SK-N-DZ (cell line): Measurements from ENCODE around the gene INSM2. TPM values are rescaled to one million over a fixed set of nuclear protein-coding genes. Genes with fewer than 3 reads are reported as not detected.

Experiments used
- DNase-seq: peaks from one replicate; pipeline ENCODE4 v3.0.0-alpha.2; 2015; ENCODE audit warnings: low spot score
- polyA plus RNA-seq, 2 experiments: library from polyadenylated mRNA; depleted of rRNA; stranded (reverse); fragments of >200 nt; gene quantifications; 2 replicates each; pipeline ENCODE4 v1.2.3, GENCODE V29; 2014

Gene INSM2, protein sequence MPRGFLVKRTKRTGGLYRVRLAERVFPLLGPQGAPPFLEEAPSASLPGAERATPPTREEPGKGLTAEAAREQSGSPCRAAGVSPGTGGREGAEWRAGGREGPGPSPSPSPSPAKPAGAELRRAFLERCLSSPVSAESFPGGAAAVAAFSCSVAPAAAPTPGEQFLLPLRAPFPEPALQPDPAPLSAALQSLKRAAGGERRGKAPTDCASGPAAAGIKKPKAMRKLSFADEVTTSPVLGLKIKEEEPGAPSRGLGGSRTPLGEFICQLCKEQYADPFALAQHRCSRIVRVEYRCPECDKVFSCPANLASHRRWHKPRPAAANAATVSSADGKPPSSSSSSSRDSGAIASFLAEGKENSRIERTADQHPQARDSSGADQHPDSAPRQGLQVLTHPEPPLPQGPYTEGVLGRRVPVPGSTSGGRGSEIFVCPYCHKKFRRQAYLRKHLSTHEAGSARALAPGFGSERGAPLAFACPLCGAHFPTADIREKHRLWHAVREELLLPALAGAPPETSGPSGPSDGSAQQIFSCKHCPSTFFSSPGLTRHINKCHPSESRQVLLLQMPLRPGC
- 206 and 210 TPM in 2 replicates for polyA plus RNA-seq (2014; cell fraction: cytosol; rRNA removed)
- 271 and 351 TPM in 2 replicates for polyA plus RNA-seq (2014; cell fraction: nucleus; rRNA removed)

DNA sequence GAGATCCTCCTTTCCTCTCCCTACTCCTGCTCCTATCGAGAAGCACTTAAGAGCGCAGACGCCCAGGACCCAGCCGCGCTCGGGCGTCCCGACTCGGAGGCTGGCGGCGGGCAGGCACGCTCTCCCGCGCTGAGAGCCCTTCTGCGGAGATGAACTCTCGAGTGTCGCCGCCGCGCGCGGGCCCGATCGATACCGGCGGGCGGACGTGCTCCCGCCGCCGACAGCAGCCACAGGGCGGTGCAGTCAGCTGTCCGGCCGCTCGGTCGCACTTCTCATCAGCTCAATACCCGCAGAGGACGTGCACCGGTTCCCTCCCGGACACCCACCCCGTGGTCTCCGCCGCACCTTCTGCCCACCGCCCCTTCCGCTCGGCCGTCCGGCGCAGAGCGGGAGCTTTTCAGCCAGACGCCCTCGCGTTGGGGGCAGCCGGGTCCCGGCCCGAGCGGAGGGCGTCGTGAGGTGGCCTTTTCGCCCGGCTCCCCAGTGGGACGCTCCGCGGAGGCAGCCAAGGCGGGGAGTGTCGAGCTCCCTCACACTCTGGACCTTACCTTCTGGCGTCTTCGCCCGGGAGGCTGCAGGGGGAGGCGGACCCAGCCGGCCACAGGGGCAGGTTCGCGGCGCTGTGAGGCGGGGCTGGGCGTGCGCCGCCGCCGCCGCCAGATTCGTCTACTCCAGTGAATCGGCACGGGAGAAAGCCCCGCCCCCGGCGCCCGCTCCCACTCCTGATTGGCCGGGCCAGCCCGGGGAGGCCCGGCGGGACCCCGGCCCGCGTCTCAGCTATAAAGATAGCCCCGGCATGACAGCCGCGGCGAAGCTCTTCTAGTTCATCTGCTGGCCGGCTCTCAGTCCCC, at the start of gene INSM2:
Gene INSM2 (plus strand): TSS at position 808 of the 851 bp plus-strand sequence. CDS start 89 bp downstream, outside the sequence.
- peak; percentile 96 for DNase-seq

DNA sequence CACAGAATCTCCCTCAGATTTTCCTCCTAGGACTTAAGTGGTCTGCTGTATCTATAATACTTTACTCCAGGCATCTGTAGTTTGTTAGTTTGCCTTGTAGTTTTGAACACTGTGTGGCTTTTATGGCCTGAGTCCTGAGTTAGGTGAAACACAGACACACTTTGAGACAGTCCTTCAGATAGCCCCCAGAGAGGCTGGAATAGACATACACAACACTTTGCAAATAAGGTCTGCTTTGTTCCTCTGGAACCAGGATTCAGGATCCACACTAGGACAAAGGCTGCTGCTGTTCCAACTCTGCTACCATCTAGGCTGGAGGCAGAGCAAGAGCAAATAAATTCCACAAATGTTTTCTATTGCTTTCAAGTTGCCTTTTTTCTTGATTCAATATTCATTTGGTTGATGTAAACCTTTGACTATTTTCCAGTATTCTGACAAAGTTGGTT, 41.4 kb upstream of the INSM2 start:
- DNase-seq = no peak

DNA sequence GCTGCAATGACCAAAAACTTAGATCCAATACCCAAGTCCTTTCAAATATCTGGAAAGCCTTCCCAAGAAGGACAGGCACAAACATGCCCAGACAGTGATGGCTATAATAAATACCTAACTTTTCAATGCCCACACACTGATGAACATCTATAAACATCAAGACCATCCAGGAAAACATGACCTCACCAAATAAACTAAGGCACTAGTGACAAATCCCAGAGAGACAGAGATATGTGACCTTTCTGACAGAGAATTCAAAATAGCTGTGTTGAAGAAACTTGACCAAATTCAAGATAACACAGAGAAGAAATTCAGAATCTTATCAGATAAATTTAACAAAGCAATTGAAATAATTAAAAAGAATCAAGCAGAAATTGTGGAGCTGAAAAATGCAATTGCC, 38.7 kb upstream of the INSM2 start:
- DNase-seq = no peak

DNA sequence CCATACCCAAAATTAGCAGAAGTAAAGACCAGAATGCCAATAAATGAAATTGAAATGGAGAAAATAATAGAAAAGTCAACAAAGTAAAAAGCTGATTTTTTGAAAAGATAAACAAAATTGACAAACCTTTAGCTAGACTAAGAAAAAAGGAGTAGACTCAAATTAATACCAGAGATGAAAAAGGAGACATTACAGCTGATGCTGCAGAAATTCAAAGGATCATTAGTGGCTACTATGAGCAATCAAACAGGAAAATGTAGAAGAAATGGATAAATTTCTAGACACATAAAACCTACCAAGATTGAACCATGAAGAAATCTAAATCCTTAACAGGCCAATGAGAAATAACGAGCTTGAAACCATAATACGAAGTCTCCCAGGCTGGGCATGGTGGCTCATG, 34.8 kb upstream of the INSM2 start:
- DNase-seq = no peak

DNA sequence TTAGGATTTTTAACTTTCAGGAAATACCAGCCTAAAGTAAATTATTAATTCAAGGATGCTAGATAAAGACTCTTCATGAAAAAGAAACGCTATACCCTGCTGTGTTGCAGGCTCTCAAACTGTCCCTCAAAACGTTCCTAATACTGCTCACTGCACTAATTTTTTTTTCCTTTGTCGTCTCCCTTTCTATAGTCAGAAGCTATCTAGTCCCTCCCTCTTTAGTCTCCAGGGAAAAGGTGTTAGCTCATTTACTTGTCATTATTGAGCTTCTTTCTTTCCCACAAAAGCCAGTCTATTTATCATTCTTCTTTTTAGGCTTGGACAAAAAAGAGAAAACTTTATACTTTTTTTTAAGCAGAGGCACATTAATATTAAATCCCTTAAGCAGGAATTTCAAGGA, 30.3 kb upstream of the INSM2 start:
- DNase-seq = no peak

DNA sequence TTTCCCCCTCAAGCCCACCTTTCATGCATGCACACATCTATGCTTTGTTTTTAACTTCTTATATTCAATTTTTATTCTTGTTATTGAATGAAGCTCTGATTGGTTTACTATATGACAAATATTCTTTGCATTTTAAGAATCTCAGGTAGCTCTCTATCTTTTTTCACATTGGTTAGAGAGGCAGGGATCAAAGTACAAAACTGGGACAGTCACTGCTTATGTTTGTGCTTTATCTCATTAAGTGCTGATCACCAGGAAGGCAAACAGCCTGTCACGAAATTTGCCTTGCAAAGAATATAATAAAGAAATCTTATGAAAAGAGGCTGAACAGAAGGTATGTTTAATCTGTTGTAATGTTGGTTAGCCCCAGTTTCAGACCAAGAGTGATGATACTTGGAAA, 29.7 kb upstream of the INSM2 start:
- no peak for DNase-seq

DNA sequence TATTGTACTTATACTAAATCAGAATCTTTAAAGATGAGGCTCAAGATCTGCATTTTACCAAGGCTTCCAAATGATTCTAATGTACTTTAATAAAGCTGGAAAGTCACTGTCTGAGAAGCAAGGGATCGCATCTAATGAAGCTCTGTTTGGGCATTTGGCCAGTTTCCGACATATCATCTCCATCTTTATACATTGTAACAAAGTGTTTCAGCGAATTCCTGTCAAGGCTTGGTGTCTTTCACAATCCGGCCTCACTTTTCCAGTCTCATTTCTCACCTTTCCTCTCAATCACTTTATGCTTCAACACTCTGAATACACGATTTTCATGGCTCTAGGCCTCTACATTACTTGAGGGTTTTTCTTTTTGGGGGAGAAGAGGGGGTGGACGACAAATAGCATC, 27.5 kb upstream of the INSM2 start:
- no peak for DNase-seq

DNA sequence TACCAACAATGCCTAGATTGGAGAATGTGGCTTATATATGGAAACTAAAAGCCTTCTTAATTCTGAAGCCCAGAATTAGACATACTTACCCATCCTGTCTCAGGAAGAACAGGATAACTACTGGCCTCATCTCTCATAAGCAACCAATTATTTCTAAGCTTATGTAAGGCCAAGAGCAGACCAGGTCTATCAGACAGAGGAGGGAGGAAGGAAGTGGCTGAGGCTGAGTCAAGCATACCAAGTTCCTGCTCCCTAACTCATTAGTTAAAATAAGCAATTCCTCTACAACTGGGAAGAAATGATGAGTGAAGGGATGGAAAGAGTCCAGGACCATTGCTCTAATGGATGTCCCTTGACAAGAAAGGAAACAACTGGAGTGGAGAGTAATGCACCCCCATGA, 27.0 kb upstream of the INSM2 start:
- no peak for DNase-seq

DNA sequence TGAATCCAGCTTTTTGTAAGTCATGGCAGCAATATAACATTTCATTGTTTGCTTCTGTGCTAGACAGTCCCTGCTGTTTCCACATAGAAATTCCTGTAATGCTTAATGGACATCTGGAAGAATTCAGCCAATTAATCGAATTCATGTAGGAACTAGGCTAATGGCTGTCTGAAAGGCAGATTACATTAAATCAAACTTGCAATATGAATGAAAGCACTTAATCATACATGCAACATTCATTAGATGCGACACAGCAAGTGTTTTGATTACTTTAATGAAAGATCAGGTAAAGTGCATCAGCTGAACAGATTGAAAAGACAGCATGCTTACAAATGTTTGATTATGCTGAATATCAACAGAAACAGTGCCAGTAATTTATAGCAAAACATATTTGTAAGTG, 24.1 kb upstream of the INSM2 start:
- DNase-seq = no peak

DNA sequence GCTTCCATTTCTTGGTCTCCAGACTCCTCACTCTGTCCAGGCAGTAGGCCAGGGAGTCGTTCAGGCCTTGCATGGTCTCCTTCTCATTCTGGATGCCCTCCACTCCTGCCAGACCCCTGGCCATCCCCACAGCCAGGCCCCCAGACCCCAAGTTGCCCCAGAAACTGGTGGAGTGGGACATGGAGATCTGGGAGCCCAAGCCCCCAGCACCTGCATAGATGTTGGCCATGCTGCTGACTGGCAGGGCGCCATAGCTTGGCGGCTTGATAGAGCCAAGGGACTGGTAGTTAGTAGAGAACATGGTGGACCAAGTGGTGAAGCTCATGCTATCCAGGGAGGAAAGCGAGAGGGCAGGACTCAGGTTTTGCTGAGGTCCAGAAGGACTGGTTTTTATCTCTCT, 21.2 kb upstream of the INSM2 start:
- no peak for DNase-seq

DNA sequence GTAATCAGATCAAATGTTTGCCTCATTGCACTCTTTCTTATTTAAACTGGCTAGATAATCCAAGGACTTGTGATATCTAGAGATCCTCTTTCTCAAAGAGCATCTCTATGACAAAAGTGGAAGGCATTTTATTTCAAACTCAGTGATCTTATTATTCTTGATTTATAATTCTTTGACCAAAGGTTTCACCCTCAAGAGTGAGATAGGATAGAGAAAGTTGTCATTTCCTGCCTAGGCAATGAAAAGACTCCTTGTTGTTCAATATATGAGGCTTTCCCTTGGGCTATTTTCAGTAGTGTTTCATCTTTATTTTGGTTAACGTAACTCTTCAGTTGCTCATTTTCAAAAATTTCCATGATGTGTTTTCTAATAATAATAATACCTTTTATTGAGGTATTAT, 18.0 kb upstream of the INSM2 start:
- no peak for DNase-seq

DNA sequence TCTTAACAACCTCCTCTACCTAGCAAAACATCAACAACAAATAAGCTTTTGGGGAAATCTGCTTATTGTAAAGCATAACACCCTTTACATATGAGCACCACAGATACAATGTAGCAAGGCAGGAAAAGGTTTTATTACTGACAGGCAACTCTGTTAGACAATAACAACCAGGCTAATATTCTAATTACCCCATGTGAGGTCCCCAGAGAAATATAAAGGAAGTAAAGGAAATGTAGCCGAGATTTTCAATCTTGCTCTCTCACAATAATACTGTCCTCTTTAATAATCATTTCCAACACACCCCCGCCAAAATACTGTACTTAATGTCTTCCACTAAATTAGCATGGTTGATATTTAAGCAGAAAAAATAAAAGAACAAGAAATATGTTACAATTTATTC, 14.0 kb upstream of the INSM2 start:
- DNase-seq = no peak

DNA sequence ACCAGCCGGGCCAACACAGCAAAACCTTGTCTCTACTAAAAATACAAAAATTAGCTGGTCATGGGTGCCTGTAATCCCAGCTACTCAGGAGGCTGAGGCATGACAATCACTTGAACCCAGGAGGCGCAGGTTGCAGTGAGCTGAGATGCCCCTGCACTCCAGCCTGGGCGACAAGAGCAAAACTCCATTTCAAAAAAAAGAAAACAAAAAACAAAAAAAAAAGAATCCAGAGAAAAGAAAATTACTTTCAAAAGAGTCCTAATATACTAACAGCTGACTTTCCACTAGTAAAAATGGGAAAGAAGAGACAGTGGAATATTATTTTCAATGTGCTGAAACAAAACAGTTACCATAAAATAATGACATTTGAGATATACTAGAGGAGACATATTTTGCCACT, 8.3 kb upstream of the INSM2 start:
- no peak for DNase-seq

DNA sequence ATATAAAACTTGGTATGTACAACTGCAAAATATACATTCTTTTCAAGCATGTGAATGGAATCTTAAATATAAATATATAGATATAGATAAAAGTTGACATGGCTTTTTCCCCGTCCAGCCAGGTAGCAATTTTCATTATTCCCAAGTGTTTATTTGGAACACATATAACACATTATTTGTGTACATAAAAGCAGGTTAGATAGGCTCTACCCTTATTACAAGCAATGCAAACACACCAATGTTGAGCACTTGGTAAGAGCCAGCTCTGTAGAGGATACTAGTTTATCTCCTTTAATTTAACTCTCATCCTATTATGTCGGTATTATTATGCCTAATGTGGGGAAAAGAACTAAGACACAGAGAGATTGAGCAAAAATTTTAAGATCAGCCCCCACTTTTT, 7.0 kb upstream of the INSM2 start:
- DNase-seq = no peak

DNA sequence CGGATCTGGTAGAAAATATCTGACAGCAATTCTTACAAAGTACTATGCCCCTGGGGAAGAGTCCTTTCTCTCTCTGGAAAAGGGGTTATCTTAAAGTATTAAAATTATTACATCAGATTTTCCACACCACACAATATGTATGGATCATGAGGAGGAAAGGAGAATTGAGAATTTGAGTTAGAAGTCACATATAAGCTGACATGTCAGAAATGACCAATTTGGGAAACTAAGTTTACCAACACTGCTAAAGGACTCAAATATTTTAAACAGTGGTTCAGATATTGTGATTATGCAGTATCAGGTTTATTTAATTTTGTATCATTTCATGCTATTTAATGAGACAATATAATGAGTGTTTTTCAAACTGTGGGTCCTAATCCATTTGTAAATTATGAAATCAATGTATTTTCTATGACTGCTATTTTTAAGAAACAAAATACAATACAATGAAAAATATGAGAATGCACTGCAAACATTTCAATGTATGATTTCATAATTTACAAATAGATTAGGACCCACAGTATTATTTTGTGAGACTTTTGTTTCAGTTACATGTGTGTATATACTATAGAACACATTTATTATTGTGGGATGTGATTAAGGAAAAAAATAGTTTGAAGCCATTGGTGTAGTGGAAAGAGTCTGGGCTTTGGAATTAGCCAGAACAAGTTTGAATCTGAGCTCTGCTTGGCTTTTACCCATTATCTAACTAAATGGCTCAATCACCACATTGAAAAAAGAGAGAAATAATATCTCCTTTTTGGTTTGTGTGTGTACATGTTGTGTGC, 1.8 kb upstream of the INSM2 start:
- no peak for DNase-seq

DNA sequence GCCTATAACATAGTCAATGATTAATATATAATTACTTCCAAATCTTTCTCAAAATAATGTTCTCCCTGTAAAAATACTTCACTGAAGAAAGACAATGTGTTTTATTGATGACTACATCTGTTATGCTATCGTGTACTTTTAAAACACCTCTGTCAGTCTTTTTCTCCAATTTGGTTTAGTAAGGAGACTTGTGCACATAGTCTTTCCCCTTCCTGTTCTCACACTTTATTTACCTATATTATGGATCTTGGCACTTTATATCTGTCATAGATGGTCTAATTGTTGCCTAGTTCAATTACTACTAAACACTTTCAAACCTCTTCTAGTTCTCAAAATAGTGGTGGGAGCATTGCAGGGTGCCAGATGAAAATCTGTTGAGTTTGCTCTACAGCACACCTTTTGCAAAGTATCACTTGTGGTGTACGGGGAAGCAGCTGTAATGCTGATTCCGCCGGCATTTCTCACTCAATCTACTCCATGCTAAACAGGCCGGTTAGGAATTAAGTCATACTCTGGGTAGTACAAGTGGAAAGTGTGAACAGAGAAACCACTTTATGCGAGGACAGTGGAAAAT, 1.1 kb upstream of the INSM2 start:
- DNase-seq = no peak

DNA sequence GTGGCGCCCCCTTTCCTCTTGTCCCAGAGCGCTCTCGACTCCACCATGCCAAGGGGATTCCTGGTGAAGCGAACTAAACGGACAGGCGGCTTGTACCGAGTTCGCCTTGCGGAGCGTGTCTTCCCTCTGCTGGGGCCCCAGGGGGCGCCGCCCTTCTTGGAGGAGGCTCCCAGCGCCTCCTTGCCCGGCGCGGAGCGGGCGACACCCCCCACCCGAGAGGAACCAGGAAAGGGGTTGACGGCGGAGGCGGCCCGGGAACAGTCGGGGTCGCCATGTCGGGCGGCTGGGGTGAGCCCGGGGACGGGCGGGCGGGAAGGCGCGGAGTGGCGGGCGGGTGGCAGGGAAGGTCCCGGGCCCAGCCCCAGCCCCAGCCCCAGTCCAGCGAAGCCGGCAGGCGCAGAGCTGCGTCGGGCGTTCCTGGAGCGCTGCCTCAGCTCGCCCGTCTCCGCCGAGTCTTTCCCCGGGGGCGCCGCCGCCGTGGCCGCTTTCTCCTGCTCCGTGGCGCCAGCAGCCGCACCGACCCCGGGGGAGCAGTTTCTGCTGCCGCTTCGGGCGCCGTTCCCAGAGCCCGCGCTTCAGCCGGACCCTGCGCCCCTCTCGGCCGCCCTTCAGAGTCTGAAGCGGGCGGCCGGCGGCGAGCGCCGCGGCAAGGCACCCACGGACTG, 376 bp downstream of the INSM2 start:
- no peak for DNase-seq

DNA sequence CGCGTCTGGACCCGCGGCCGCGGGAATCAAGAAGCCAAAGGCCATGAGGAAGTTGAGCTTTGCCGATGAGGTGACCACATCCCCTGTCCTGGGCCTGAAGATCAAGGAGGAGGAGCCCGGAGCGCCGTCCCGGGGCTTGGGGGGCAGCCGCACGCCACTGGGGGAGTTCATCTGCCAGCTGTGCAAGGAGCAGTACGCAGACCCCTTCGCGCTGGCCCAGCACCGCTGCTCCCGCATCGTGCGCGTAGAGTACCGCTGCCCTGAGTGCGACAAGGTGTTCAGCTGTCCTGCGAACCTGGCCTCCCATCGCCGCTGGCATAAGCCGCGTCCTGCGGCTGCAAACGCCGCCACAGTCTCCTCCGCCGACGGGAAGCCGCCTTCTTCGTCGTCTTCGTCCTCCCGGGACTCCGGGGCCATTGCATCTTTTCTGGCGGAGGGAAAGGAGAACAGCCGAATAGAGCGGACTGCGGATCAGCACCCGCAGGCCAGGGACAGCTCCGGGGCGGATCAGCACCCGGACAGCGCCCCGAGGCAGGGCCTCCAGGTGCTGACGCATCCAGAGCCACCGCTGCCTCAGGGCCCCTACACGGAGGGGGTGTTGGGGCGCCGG, 1.0 kb downstream of the INSM2 start:
- peak; percentile 42 for DNase-seq

DNA sequence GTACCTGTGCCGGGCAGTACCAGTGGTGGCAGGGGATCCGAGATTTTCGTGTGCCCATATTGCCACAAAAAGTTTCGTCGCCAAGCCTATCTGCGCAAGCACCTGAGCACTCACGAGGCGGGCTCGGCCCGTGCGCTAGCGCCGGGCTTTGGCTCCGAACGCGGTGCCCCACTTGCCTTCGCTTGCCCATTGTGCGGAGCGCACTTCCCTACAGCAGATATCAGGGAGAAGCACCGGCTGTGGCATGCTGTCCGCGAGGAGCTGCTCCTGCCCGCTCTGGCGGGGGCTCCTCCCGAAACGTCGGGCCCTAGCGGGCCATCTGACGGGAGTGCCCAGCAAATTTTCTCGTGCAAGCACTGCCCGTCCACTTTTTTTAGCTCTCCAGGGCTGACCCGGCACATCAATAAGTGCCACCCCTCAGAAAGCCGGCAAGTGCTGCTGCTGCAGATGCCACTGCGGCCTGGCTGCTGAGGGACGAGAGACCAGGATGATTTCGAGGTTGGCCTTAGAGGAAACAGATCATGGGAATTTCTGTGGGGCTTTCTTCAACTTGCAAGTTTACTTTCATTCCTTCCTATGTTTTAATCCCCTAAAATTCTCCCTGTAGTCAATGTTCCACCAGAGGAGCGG, 1.6 kb downstream of the INSM2 start:
- DNase-seq = peak; percentile 45

DNA sequence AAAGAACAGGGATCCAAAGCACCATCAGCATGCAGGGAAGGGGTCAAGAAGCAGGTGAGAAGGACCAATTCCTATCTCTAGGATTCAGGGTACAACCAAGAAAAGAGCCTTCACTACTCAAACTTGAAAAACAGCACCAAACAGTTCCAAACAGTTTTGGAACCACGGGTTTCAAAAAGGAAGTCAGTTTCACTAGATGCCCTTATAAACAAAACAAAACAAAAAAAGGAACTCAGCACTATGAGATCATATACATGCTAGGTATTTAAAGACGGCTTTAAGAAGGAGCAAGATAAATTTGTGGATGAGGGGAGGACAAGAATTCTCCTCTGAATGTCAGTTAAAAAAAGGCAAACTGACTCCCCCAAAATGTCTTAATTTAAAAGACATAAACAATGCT, 6.0 kb downstream of the INSM2 start:
- no peak for DNase-seq
